ENCODE results near the gene RNF34. TPM values are rescaled to one million over a fixed set of nuclear protein-coding genes. Genes with fewer than 3 reads are reported as not detected.
A peak's percentile ranks its signal among the peaks of the same experiment; 100 is the strongest.

Gene RNF34
- total and polyA plus RNA-seq, 2 donors (not counting 3 experiments of a cell fraction or from before 2014, with no cell fraction given) = 37.6 to 51.1 TPM

DNA sequence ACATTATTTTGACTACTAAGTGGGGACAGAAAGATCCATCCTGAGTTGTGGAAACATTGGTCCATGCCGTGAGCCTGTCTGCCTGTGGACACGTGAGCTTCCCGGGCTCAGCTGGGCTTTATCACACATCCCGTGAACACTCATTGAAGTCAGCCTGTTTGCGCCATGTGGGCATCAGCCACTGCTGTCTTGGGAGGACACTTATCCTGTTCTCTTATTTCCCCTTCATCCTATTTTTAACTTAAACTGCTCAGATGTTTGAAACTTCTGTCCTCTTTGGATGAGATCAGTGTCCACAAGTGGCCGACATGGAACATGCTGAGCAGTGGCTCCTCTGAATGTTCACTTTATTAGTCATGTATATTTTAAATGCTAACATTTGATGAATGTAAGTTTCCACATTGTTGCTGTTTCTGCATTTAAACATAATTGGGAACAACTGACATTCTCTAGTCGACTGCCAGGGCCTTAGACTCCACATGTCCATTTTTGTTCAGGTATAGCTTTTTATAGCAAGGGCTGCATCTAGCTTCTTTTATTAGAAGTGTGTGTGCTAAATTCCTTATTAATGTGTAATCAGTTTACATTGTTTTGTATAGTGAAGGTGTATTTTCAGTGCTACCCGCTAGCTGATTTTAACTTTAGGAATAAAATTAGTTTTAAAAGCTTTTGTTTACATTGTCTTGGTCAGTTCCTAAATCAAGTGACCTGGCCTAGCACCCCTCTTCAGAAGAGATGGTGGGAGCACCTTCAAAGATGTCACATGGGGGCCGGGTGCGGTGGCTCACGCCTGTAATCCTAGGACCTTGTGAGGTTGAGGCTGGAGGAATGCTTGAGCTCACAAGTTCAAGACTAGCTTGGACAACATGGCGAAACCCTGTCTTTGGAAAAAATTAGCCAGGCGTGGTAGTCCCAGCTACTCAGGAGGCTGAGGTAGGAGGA lies 24.0 kb downstream of the RNF34 start:
- Histone ChIP-seq H3K27me3 (ENCODE audit: control insufficient read depth in 2 of 2, insufficient read depth in 2 of 2, low read length in 2 of 2) (no peaks in the 10 kb centered on the region), H2AFZ (ENCODE audit: low read depth, low read length) (no peak overlapping the region), H3K9me1 (replicated peaks; ENCODE audit: control insufficient read depth, extremely low read depth, insufficient read depth, low read length) (no peaks in the 10 kb centered on the region), H3K4me1 (ENCODE audit: control insufficient read depth, extremely low read depth, insufficient read depth, low read length) (no peaks in the 10 kb centered on the region), H3K9ac (replicated peaks; ENCODE audit: extremely low read depth, insufficient read depth, low read length) (no peak overlapping the region), H4K20me1 (replicated peaks; ENCODE audit: control insufficient read depth, extremely low read depth, insufficient read depth, low read length) (no peaks in the 10 kb centered on the region), H3K9me3 (replicated peaks; ENCODE audit: control insufficient read depth, insufficient read depth, low read length) (no peaks in the 10 kb centered on the region), H3K4me3 (replicated peaks in 1 of 3; ENCODE audit: insufficient read depth in 1 of 3, low read depth in 1 of 3, low read length in 3 of 3) (no peak overlapping the region), H3K27ac (ENCODE audit: insufficient read depth, low read depth, low read length) (no peak overlapping the region), H3K4me2 (ENCODE audit: insufficient read depth, low read length) (no peak overlapping the region), H3K79me2 (ENCODE audit: control insufficient read depth, insufficient read depth, low read length) (no peaks in the 10 kb centered on the region), H3K36me3 (ENCODE audit: control insufficient read depth in 2 of 2, extremely low read depth in 1 of 2, insufficient read depth in 2 of 2, low read length in 2 of 2) (peaks cover 37 to 44% of the 10 kb centered on the region in 2 experiments)
- FAIRE-seq (no peak), DNase-seq (ENCODE audit: low read depth, low spot score) (no peak)
- TF ChIP-seq JUN (IDR thresholded peaks at IDR 0.05; ENCODE audit: borderline replicate concordance, insufficient read depth, insufficient read length, low read depth) = no peak
- TF ChIP-seq EZH2 (IDR thresholded peaks at IDR 0.05; ENCODE audit: borderline replicate concordance, low read depth, low read length, severe bottlenecking) = no peak
- no peak for TF ChIP-seq FOS (IDR thresholded peaks at IDR 0.05; ENCODE audit: borderline replicate concordance, insufficient read depth, low read length)
- no peak for TF ChIP-seq GATA2 (IDR thresholded peaks at IDR 0.05; ENCODE audit: insufficient read depth, insufficient read length, low read depth, low read length)
- no peak for TF ChIP-seq POLR2A (IDR thresholded peaks at IDR 0.05; ENCODE audit: low read depth, low read length)
- no peak for TF ChIP-seq POLR2AphosphoS5 (IDR thresholded peaks at IDR 0.05; ENCODE audit: insufficient read depth, low read depth, low read length)
- TF ChIP-seq, protein P1, sequence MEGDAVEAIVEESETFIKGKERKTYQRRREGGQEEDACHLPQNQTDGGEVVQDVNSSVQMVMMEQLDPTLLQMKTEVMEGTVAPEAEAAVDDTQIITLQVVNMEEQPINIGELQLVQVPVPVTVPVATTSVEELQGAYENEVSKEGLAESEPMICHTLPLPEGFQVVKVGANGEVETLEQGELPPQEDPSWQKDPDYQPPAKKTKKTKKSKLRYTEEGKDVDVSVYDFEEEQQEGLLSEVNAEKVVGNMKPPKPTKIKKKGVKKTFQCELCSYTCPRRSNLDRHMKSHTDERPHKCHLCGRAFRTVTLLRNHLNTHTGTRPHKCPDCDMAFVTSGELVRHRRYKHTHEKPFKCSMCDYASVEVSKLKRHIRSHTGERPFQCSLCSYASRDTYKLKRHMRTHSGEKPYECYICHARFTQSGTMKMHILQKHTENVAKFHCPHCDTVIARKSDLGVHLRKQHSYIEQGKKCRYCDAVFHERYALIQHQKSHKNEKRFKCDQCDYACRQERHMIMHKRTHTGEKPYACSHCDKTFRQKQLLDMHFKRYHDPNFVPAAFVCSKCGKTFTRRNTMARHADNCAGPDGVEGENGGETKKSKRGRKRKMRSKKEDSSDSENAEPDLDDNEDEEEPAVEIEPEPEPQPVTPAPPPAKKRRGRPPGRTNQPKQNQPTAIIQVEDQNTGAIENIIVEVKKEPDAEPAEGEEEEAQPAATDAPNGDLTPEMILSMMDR (IDR thresholded peaks at IDR 0.05; ENCODE audit: extremely low read depth in 1 of 2, insufficient read depth in 1 of 2, low read depth in 1 of 2, low read length in 2 of 2) = no peak
- TF ChIP-seq, protein P2, sequence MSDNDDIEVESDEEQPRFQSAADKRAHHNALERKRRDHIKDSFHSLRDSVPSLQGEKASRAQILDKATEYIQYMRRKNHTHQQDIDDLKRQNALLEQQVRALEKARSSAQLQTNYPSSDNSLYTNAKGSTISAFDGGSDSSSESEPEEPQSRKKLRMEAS (IDR thresholded peaks at IDR 0.05; ENCODE audit: insufficient read depth, insufficient read length) = no peak
- no peak for TF ChIP-seq MYC (IDR thresholded peaks at IDR 0.05; ENCODE audit: low read depth, low read length)
- TSS peak; percentile 13 for BruUV-seq (replicated peaks)
- ChIA-PET POLR2A (no interaction called here), CTCF (interaction anchor here (1.2 to 2.3 kb wide), 3 partner anchors 10 to 89 kb away, joined by 3 to 8 read pairs (median 4); no protein-coding TSS in a partner anchor)
- dilution Hi-C loops (cut with MboI; ENCODE audit: extremely low pct_ligation_motif_present, low sequenced_read_pairs) = no loop called here
- intact Hi-C loops (cut with micrococcal nuclease) = no loop called here

Data from endothelial cell of umbilical vein (primary cell).